WTC11 (cell line): Measurements from ENCODE around the gene TREH. TPM values are rescaled to one million over a fixed set of nuclear protein-coding genes. Genes with fewer than 3 reads are reported as not detected.

Experiments used
- ATAC-seq: fragments of 200-7000 bp; cut with Tn5 transposase; 2 replicates; pipeline ENCODE4 v1.10.0; 2021; ENCODE audit warnings: mild to moderate bottlenecking, moderate library complexity
- CTCF ChIA-PET: fragments of 300-600 bp; sonication (Branson Sonifier 250); formaldehyde crosslinking; loops from one replicate; lab custom pipeline; 2021; ENCODE audit warnings: antibody characterized with exemption; lab: Charles Lee
- POLR2A ChIA-PET: fragments of 350-600 bp; sonication (Branson Sonifier 250); formaldehyde crosslinking; loops from one replicate; lab custom pipeline; 2021; ENCODE audit warnings: antibody characterized with exemption; lab: Charles Lee
- DNase-seq: peaks from one replicate; pipeline ENCODE4 v3.0.0; 2021; ENCODE audit warnings: low spot score
- H3K27ac Mint-ChIP-seq: 2 replicates; pipeline ENCODE4 v1.8.0; 2021; ENCODE audit warnings: mixed read lengths
- H3K27me3 Mint-ChIP-seq: 2 replicates; pipeline ENCODE4 v1.8.0; 2021; ENCODE audit warnings: low read depth, mild to moderate bottlenecking, moderate library complexity, mixed read lengths
- H3K36me3 Mint-ChIP-seq: 2 replicates; pipeline ENCODE4 v1.8.0; 2021; ENCODE audit warnings: mixed read lengths
- H3K4me1 Mint-ChIP-seq: 2 replicates; pipeline ENCODE4 v1.8.0; 2022; ENCODE audit warnings: mixed read lengths
- H3K4me3 Mint-ChIP-seq: 2 replicates; pipeline ENCODE4 v1.8.0; 2021; ENCODE audit warnings: mild to moderate bottlenecking, moderate library complexity, mixed read lengths
- H3K9me3 Mint-ChIP-seq: 2 replicates; pipeline ENCODE4 v1.8.0; 2021; ENCODE audit warnings: mixed read lengths
- AR ChIP-seq: fragments of 250-450 bp; sonication (Bioruptor Pico); IDR thresholded peaks from 2 replicates; pipeline ENCODE4 v1.9.0; 2021; ENCODE audit warnings: mild to moderate bottlenecking
- ARID4B ChIP-seq: sonication (generic); formaldehyde crosslinking; IDR thresholded peaks from 2 replicates; pipeline ENCODE4 v1.8.0; 2023; ENCODE audit warnings: missing genetic modification reagents, mild to moderate bottlenecking, borderline replicate concordance
- CREB1 ChIP-seq: sonication (generic); formaldehyde crosslinking; IDR thresholded peaks from 2 replicates; pipeline ENCODE4 v1.8.0; 2023; ENCODE audit warnings: mild to moderate bottlenecking, missing genetic modification reagents
- EMX1 ChIP-seq: fragments of 250-450 bp; sonication (Bioruptor Pico); IDR thresholded peaks from 2 replicates; pipeline ENCODE4 v1.8.0; 2021; ENCODE audit warnings: mild to moderate bottlenecking
- HMGA2 ChIP-seq: fragments of 250-450 bp; sonication (Bioruptor Pico); IDR thresholded peaks from 2 replicates; pipeline ENCODE4 v1.4.0; 2021; ENCODE audit warnings: mild to moderate bottlenecking, moderate library complexity
- HMGXB4 ChIP-seq: sonication (generic); formaldehyde crosslinking; IDR thresholded peaks from 2 replicates; pipeline ENCODE4 v1.8.1; 2023; ENCODE audit warnings: mild to moderate bottlenecking, moderate library complexity, missing genetic modification reagents
- MLX ChIP-seq: sonication (generic); formaldehyde crosslinking; IDR thresholded peaks from 2 replicates; pipeline ENCODE4 v1.8.1; 2023; ENCODE audit warnings: mild to moderate bottlenecking, missing genetic modification reagents, moderate library complexity
- NFE2L1 ChIP-seq: sonication (generic); formaldehyde crosslinking; IDR thresholded peaks from 2 replicates; pipeline ENCODE4 v1.8.1; 2023; ENCODE audit warnings: missing genetic modification reagents
- NR1H2 ChIP-seq: sonication (generic); formaldehyde crosslinking; IDR thresholded peaks from 2 replicates; pipeline ENCODE4 v1.9.0; 2021; ENCODE audit warnings: mild to moderate bottlenecking, moderate library complexity, missing genetic modification reagents
- RELA ChIP-seq: sonication (generic); formaldehyde crosslinking; IDR thresholded peaks from 2 replicates; pipeline ENCODE4 v1.8.1; 2022; ENCODE audit warnings: missing genetic modification reagents, mild to moderate bottlenecking, borderline replicate concordance
- SMAD4 ChIP-seq: sonication (generic); formaldehyde crosslinking; IDR thresholded peaks from 2 replicates; pipeline ENCODE4 v1.8.0; 2022; ENCODE audit warnings: mild to moderate bottlenecking, missing genetic modification reagents
- SP1 ChIP-seq: sonication (generic); formaldehyde crosslinking; conservative IDR thresholded peaks from 2 replicates; pipeline ENCODE4 v1.8.1; 2022; ENCODE audit warnings: missing genetic modification reagents
- TEAD4 ChIP-seq: sonication (generic); formaldehyde crosslinking; IDR thresholded peaks from 2 replicates; pipeline ENCODE4 v1.8.0; 2022; ENCODE audit warnings: mild to moderate bottlenecking, missing genetic modification reagents
- TP53 ChIP-seq: sonication (generic); formaldehyde crosslinking; IDR thresholded peaks from 2 replicates; pipeline ENCODE4 v1.8.1; 2023; ENCODE audit warnings: mild to moderate bottlenecking, missing genetic modification reagents
- ZBTB21 ChIP-seq: sonication (generic); formaldehyde crosslinking; IDR thresholded peaks from 2 replicates; pipeline ENCODE4 v1.8.1; 2023; ENCODE audit warnings: mild to moderate bottlenecking, missing genetic modification reagents, borderline replicate concordance
- ZNF671 ChIP-seq: fragments of 250-450 bp; sonication (Bioruptor Pico); IDR thresholded peaks from 2 replicates; pipeline ENCODE4 v1.8.0; 2021; ENCODE audit warnings: mild to moderate bottlenecking
- total RNA-seq: library from RNA; stranded (reverse); gene quantifications from 3 replicates; pipeline ENCODE4 v1.2.3, GENCODE V29; 2021

Gene TREH
- total RNA-seq, 1 experiment from 2014 or later, result not detected

GRCh38 chr11:118649941-118650340, 29.5 kb downstream of the TREH start:
- Mint-ChIP-seq H3K36me3 (peaks cover 55% of the 10 kb centered on the region), H3K4me1 (no peaks in the 10 kb centered on the region), H3K27me3 (no peaks in the 10 kb centered on the region), H3K4me3 (no peak overlapping the region), H3K27ac (no peak overlapping the region), H3K9me3 (no peaks in the 10 kb centered on the region)
- POLR2A ChIA-PET, result no interaction called here
- no peak for DNase-seq
- TF ChIP-seq ARID4B (CRISPR knock-in tag) (no peak), NFE2L1 (CRISPR knock-in tag) (no peak), ZNF671 (CRISPR knock-in tag) (no peak), RELA (CRISPR knock-in tag) (no peak), HMGA2 (CRISPR knock-in tag) (no peak), HMGXB4 (CRISPR knock-in tag) (no peak), SP1 (CRISPR knock-in tag) (no peak), MLX (no peak)
- CTCF ChIA-PET, result no interaction called here
- no peak for ATAC-seq

GRCh38 chr11:118648291-118648690, 31.2 kb downstream of the TREH start:
- Mint-ChIP-seq H3K4me1 (no peaks in the 10 kb centered on the region), H3K4me3 (no peak overlapping the region), H3K27ac (no peak overlapping the region), H3K27me3 (no peaks in the 10 kb centered on the region), H3K36me3 (peaks cover 58% of the 10 kb centered on the region), H3K9me3 (no peaks in the 10 kb centered on the region)
- POLR2A ChIA-PET, result no interaction called here
- CTCF ChIA-PET, result no interaction called here
- ATAC-seq (no peak), DNase-seq (no peak)
- TF ChIP-seq ZBTB21 (CRISPR knock-in tag) (no peak), HMGA2 (CRISPR knock-in tag) (no peak), TEAD4 (CRISPR knock-in tag) (no peak), SMAD4 (CRISPR knock-in tag) (no peak), CREB1 (CRISPR knock-in tag) (no peak), NR1H2 (no peak), TP53 (CRISPR knock-in tag) (no peak), EMX1 (CRISPR knock-in tag) (no peak), AR (no peak)
